Rectal smooth muscle tissue (tissue), 1 donor: ENCODE results near the gene PORCN.

Experiments
- H3K27ac ChIP-seq: one replicate; pipeline ENCODE4 v1.7.0; 2013; ENCODE audit warnings: low read depth, low read length, inconsistent platforms
- H3K27me3 ChIP-seq: one replicate; pipeline ENCODE4 v1.7.0; 2013; ENCODE audit warnings: low read length; ENCODE audit not compliant: control insufficient read depth, insufficient read depth
- H3K36me3 ChIP-seq: one replicate; pipeline ENCODE4 v1.7.0; 2013; ENCODE audit warnings: low read length; ENCODE audit not compliant: control insufficient read depth, insufficient read depth
- H3K4me1 ChIP-seq: one replicate; pipeline ENCODE4 v1.7.0; 2013; ENCODE audit warnings: low read length; ENCODE audit not compliant: control insufficient read depth, insufficient read depth
- H3K4me3 ChIP-seq: one replicate; pipeline ENCODE4 v1.7.0; 2013; ENCODE audit warnings: low read length
- H3K9ac ChIP-seq: one replicate; pipeline ENCODE4 v1.7.0; 2013; ENCODE audit warnings: low read length

Gene PORCN

DNA sequence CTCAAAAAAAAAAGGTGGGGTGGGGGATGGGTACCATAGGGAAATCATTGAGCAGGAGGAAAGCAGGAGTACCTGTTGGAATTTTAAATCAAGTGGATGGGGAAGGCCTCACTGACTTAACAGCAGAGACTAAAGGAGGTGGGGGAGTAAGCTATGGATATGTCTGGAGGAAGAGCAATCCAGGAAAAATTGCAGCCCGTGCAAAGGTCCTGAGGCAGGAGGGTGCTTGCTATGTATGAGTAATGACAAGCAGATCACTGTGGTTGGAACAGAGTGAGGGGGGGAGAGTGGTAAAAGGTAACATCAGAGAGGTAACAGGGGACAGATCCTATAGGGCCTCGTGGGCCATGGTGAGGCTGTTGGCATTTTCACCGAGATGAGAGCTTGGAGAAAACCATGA is 28.6 kb upstream of the PORCN start:
- Histone ChIP-seq H3K27ac (no peak overlapping the region), H3K9ac (no peak overlapping the region), H3K36me3 (peaks cover 3% of the 10 kb centered on the region), H3K27me3 (no peaks in the 10 kb centered on the region), H3K4me3 (no peak overlapping the region), H3K4me1 (no peaks in the 10 kb centered on the region)

DNA sequence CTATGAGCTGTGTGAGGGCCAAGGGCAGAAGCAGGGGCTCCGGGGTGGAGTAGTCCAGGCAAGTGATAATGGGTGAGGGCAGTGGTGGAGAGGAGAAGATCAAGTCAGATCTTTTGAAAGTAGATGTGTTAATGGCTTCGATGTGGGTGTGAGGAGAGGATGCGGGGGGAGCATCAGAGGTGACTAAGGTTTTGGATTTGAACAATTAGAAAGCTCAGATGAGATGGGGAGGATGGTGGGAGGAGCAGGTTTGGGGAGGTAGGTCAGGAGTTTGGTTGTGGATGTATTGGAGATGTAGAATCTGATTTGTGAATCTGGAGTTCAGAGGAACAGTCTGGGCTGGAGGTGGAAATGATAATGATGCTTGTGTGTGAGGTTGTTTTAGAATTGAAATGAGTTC is 28.2 kb upstream of the PORCN start:
- Histone ChIP-seq H3K9ac (no peak overlapping the region), H3K27ac (no peak overlapping the region), H3K27me3 (no peaks in the 10 kb centered on the region), H3K4me3 (no peak overlapping the region), H3K36me3 (peaks cover 3% of the 10 kb centered on the region), H3K4me1 (no peaks in the 10 kb centered on the region)

DNA sequence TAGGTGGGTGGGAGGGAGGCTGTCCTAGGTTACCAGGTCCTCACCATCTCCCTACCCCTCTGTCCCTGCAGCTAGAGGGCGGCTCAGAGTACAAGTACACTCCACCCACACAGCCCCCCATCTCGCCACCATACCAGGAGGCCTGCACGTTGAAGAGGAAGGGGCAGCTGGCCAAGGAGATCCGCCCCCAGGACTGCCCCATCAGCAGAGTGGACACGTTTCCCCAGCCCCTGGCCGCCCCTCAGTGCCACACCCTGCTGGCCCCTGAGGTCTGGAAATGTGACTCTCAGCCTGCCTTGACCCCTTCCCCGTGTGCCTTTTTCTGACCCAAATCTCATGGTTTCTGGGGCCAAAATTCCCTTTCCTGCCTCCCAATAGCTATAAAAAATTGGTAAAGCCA is 26.3 kb upstream of the PORCN start:
- Histone ChIP-seq H3K4me3 (no peak overlapping the region), H3K27me3 (no peaks in the 10 kb centered on the region), H3K4me1 (no peaks in the 10 kb centered on the region), H3K9ac (no peak overlapping the region), H3K27ac (no peak overlapping the region), H3K36me3 (peaks cover 3% of the 10 kb centered on the region)

DNA sequence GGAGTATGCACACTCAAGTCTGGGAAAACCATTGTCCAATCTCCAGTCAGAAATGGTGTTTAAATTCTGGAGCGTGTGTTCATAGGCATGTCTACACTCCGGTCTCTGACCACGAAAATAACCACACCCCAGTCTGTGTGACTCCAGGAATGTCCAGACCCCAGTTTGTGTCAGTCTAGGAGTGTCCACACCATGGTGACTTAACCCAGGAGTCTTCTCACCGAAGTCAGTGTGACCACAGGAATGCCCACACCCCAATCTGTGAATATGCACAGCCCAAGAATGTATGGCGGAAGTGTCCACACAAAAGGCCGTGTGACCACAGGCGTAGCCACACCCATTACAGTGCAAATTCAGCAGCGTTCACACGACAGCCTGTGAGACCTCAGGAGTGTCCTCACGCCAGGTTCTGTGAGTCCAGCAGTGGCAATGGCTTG is 21.4 kb upstream of the PORCN start:
- no peaks in the 10 kb centered on the region for H3K4me1 ChIP-seq
- no peak overlapping the region for H3K9ac ChIP-seq
- no peaks in the 10 kb centered on the region for H3K27me3 ChIP-seq
- H3K36me3 ChIP-seq, result no peaks in the 10 kb centered on the region
- no peak overlapping the region for H3K4me3 ChIP-seq
- H3K27ac ChIP-seq, result no peak overlapping the region

DNA sequence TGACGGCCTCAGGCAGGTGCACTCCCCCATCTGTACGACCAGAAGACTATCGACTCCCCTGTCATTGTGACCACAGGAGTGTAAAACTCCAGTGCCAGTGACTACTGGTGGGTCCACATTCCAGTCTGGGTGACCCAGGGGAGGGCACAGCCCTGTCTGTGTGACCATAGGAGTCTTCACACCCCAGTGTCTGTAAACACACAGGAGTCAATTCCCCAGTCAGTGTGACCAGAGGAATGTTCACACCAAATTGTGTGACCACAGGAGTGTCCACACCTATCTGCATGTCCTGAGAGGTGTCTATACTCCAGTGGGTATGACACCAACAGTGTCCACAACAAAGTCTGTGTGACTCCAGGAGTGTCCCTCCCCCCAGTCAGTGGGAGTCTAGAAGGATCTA is 20.8 kb upstream of the PORCN start:
- Histone ChIP-seq H3K27me3 (no peaks in the 10 kb centered on the region), H3K36me3 (no peaks in the 10 kb centered on the region)

DNA sequence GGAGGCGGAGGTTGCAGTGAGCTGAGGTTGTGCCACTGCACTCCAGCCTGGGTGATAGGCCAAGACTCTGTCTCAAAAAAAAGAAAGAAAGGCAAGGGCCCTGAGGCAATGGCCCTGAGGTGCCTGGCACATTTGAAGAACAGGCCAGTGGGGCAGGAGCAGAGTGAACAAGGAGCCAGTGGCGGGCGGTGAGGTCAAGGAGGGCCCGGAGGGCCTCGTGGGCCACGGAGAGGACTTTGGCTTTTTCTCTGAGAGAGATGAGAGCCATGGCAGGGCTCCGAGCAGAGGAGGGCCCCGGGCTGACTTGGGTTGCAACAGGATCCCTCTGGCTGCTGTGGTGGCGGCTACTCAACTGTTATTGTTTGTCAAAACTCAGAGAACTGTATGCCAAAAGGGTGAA is 19.5 kb upstream of the PORCN start:
- H3K27me3 ChIP-seq, result no peaks in the 10 kb centered on the region
- H3K4me3 ChIP-seq, result no peak overlapping the region
- no peaks in the 10 kb centered on the region for H3K36me3 ChIP-seq
- no peak overlapping the region for H3K9ac ChIP-seq
- H3K27ac ChIP-seq, result no peak overlapping the region
- H3K4me1 ChIP-seq, result no peaks in the 10 kb centered on the region

More for the DNA sequence above, 20.8 kb upstream of the PORCN start:
- no peak overlapping the region for H3K27ac ChIP-seq
- no peak overlapping the region for H3K9ac ChIP-seq
- H3K4me3 ChIP-seq, result no peak overlapping the region
- H3K4me1 ChIP-seq, result no peaks in the 10 kb centered on the region

DNA sequence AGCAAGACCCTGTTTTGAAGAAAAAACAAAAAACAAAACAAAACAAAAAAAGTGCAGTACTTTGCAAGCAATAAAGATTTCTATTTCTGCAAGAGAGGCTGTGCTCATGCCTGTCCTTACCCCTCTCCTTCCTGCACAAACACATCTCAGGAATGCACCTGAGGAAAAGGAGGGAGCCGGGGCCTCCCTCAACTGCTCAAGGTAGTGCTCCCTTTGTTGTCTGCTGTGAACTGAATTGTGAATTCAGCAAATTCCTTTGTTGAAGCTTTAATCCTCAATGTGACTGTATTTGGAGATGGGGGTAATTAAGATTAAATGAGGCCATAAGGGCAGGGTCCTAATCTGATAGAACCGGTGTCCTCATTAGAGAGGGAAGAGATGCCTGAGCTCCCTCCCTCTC is 18.9 kb upstream of the PORCN start:
- H3K27ac ChIP-seq, result no peak overlapping the region
- no peaks in the 10 kb centered on the region for H3K27me3 ChIP-seq
- H3K4me3 ChIP-seq, result no peak overlapping the region
- H3K36me3 ChIP-seq, result no peaks in the 10 kb centered on the region
- no peaks in the 10 kb centered on the region for H3K4me1 ChIP-seq
- no peak overlapping the region for H3K9ac ChIP-seq

DNA sequence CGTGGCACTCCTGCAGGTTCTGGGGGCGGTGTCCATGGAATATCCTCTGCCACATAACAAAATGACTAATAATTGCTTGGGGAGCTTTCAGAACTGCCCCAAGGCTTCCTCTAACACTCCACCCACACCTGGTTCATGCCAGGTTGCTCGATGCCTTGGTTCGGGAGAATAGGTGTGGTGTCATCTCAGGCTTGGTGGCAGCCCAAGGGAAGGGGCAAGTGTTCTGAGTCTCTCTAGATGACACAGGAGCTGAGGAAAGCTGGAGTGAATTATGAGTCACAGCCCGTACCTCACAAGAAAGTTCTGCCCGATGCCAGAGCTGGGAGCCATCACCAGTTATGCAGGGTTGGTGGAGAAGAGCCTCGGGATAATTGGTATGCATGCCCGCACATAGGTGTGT is 18.1 kb upstream of the PORCN start:
- Histone ChIP-seq H3K36me3 (no peaks in the 10 kb centered on the region), H3K27ac (no peak overlapping the region), H3K4me3 (no peak overlapping the region), H3K27me3 (no peaks in the 10 kb centered on the region), H3K9ac (no peak overlapping the region), H3K4me1 (no peaks in the 10 kb centered on the region)

DNA sequence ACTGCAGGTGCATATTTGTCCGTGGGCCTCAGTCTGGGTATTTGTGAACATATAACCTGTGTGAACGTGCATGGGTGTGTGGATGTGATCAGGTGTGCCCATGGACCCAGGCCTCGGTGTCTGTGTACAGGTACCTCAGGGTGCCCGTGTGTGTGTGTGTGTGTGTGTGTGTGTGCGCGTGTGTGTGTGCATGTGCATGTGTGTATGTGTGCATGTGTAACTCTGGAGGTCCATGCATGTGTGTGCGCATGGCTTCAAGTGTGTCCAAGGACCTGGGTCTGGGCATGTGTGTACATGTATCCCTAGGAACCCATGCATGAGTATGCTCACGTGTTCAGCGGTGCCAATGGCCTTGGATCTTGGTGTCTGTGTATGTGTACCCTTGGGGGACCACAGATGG is 17.0 kb upstream of the PORCN start:
- H3K27me3 ChIP-seq, result no peaks in the 10 kb centered on the region
- no peak overlapping the region for H3K27ac ChIP-seq
- H3K36me3 ChIP-seq, result no peaks in the 10 kb centered on the region
- H3K4me1 ChIP-seq, result no peaks in the 10 kb centered on the region
- no peak overlapping the region for H3K4me3 ChIP-seq
- H3K9ac ChIP-seq, result no peak overlapping the region

DNA sequence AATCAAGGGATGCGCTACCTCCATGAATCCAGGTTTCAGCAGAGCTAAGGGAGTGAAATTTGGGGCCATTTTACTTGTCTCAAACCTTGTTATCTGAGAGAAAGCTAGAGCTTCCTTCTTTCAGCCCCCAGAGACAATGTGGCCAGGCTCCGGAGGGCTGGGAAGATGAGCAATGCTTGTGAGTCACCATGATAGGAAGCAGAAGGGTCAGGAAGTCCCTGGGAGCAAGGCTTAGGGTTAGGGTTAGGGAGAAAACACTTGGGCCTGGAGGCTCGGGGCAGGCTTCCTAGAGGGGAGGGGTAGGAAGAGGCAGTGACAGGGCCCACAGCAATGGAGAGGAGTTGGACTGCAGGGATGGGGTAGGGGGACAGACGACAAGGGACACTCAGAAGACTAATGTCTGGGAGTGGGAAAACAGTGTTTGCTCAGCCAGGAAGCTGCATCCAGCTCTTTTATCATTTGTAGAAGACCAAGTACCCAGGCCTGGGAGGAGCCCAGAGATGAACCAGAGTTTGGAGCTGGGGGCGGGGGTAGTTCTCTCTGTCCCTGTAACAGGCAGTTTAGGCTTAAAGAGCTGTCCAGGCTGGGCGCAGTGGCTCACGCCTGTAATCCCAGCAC is 16.4 kb upstream of the PORCN start:
- Histone ChIP-seq H3K4me3 (no peak overlapping the region), H3K27ac (no peak overlapping the region), H3K4me1 (no peaks in the 10 kb centered on the region), H3K9ac (no peak overlapping the region), H3K27me3 (no peaks in the 10 kb centered on the region), H3K36me3 (no peaks in the 10 kb centered on the region)

DNA sequence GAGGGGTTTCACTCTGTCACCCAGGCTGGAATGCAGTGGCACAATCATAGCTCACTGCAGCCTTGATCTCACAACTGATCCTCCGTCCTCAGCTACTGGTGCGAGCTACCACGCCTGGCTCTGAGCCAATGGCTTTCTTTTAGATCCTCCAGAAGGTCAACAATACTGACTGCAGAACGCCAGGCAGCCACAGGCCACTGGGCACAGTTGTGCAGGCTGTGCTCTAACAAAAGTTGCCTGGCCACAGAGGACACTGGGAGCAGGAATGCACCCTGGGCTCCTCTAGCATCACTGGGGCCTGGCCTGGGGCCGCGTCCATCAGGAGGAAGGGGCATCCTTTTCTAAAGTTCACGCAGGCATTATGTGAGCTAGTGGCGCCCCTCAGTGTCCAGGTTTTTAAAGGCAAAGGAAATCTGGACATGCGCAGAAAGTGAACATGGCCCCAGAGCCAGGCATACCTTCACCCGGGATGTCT is 14.9 kb upstream of the PORCN start:
- no peak overlapping the region for H3K4me3 ChIP-seq
- no peaks in the 10 kb centered on the region for H3K36me3 ChIP-seq
- no peak overlapping the region for H3K9ac ChIP-seq
- H3K4me1 ChIP-seq, result no peaks in the 10 kb centered on the region
- no peaks in the 10 kb centered on the region for H3K27me3 ChIP-seq
- no peak overlapping the region for H3K27ac ChIP-seq

DNA sequence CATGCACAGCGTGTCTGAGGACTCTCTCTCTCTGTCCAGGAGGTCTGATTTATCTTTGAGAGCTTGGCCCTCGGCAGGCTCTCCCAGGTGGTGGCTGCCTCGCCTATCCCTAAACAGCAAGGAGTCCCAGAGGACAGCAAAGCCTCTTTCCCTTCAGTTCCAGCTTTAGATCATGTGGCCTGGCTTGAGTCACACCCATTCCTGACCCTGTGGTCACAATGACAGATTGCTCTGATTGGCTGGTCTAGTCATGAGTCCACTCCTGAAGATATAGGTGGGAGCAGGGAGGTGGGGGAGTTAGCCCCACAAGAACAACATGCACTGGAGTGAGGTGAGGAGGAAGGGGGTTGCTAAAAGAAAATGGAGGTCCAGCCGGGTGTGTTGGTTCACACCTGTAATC is 12.1 kb upstream of the PORCN start:
- Histone ChIP-seq H3K4me1 (no peaks in the 10 kb centered on the region), H3K36me3 (no peaks in the 10 kb centered on the region), H3K9ac (no peak overlapping the region), H3K27ac (no peak overlapping the region), H3K4me3 (no peak overlapping the region), H3K27me3 (no peaks in the 10 kb centered on the region)

DNA sequence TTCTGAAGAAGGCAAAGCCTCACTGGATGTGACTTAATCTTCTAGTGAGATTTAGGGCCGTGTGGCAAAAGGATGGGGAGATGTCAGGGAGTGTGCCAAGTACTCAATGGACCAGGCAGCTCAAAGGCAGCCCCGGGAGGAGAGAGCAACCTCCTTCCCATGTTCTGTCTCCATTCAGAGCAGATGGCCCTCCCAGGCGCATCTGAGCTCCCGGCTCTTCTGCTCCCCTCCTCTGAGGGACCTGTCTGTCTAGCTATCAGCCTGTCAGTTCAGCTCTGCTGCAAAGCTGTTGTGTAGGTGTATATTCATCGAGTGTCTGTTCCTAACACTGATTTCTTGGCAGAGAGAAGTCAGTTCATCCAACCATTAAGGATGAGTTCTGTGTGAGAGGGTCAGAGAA is 10.9 kb upstream of the PORCN start:
- H3K9ac ChIP-seq, result no peak overlapping the region
- H3K36me3 ChIP-seq, result no peaks in the 10 kb centered on the region
- H3K27ac ChIP-seq, result no peak overlapping the region
- H3K4me3 ChIP-seq, result no peak overlapping the region
- no peaks in the 10 kb centered on the region for H3K4me1 ChIP-seq
- peaks cover 1% of the 10 kb centered on the region for H3K27me3 ChIP-seq
